PC-3 (cell line): Measurements from ENCODE around the gene PGBD5. TPM values are rescaled to one million over a fixed set of nuclear protein-coding genes. Genes with fewer than 3 reads are reported as not detected.

Source experiments
- ATAC-seq: fragments of 200-7000 bp; cut with Tn5 transposase; 2 replicates; pipeline ENCODE4 v1.9.1; 2020; ENCODE audit warnings: mild to moderate bottlenecking, moderate library complexity
- BruUV-seq: library from RNA; stranded (reverse); fragments of 400-500 nt; replicated peaks from 2 replicates; lab custom pipeline; 2021; lab: Mats Ljungman, UMichigan
- CTCF ChIA-PET: fragments of 300-600 bp; sonication (Branson Sonifier 250); formaldehyde crosslinking; loops from one replicate; lab custom pipeline; 2022; ENCODE audit warnings: antibody characterized with exemption; lab: Charles Lee
- POLR2A ChIA-PET: fragments of 300-600 bp; sonication (Branson Sonifier 250); formaldehyde crosslinking; loops from one replicate; lab custom pipeline; 2022; ENCODE audit warnings: antibody characterized with exemption; ENCODE audit not compliant: unreplicated experiment; lab: Charles Lee
- DNase-seq: peaks from one replicate; pipeline ENCODE4 v3.0.0-alpha.2; 2015
- H2AFZ ChIP-seq: fragments of 300-600 bp; sonication (generic); 2 replicates; pipeline ENCODE4 v1.6.0; 2016; ENCODE audit warnings: antibody characterized with exemption, low read length
- H3F3A ChIP-seq: fragments of 300-600 bp; sonication (generic); one replicate; pipeline ENCODE4 v1.6.0; 2017; ENCODE audit warnings: antibody characterized with exemption, low read length, control low read depth, mild to moderate bottlenecking; ENCODE audit not compliant: unreplicated experiment
- H3K27ac ChIP-seq: fragments of 300-600 bp; sonication (generic); 2 replicates; pipeline ENCODE4 v1.5.1; 2016; ENCODE audit warnings: mild to moderate bottlenecking, low read length
- H3K27me3 ChIP-seq: fragments of 300-600 bp; sonication (generic); 2 replicates; pipeline ENCODE4 v1.6.1; 2016; ENCODE audit warnings: low read length, mixed read lengths
- H3K36me3 ChIP-seq: fragments of 300-600 bp; sonication (generic); 2 replicates; pipeline ENCODE4 v1.6.1; 2016; ENCODE audit warnings: low read depth, mixed run types, low read length, mixed read lengths
- H3K4me1 ChIP-seq: fragments of 300-600 bp; sonication (generic); 2 replicates; pipeline ENCODE4 v1.5.1; 2016; ENCODE audit warnings: low read length; ENCODE audit not compliant: insufficient read depth
- H3K4me2 ChIP-seq: fragments of 300-600 bp; sonication (generic); 2 replicates; pipeline ENCODE4 v1.6.0; 2016; ENCODE audit warnings: low read length
- H3K4me3 ChIP-seq: fragments of 300-600 bp; sonication (generic); 2 replicates; pipeline ENCODE4 v1.5.1; 2016; ENCODE audit warnings: mild to moderate bottlenecking, low read length, mixed read lengths
- H3K79me2 ChIP-seq: fragments of 300-600 bp; sonication (generic); 2 replicates; pipeline ENCODE4 v1.6.1; 2017; ENCODE audit warnings: low read length, mixed read lengths
- H3K9ac ChIP-seq: fragments of 300-600 bp; sonication (generic); 2 replicates; pipeline ENCODE4 v1.6.0; 2016; ENCODE audit warnings: mild to moderate bottlenecking, low read length
- H3K9me2 ChIP-seq: fragments of 300-600 bp; sonication (generic); replicated peaks from 2 replicates; pipeline ENCODE4 v1.6.1; 2016; ENCODE audit warnings: mixed run types, low read length, mixed read lengths
- H3K9me3 ChIP-seq: fragments of 300-600 bp; sonication (generic); 2 replicates; pipeline ENCODE4 v1.6.1; 2016; ENCODE audit warnings: low read length, mixed read lengths
- H4K20me1 ChIP-seq: fragments of 300-600 bp; sonication (generic); 2 replicates; pipeline ENCODE4 v1.6.1; 2016; ENCODE audit warnings: low read length, mixed read lengths
- EZH2 ChIP-seq: fragments of 300-600 bp; sonication (generic); IDR thresholded peaks from one replicate; pipeline ENCODE4 v1.6.1; 2017; ENCODE audit warnings: antibody characterized with exemption, mild to moderate bottlenecking, low read length; ENCODE audit not compliant: unreplicated experiment
- EZH2phosphoT487 ChIP-seq: fragments of 300-600 bp; sonication (generic); IDR thresholded peaks from 2 replicates; pipeline ENCODE4 v1.6.1; 2018; ENCODE audit warnings: mild to moderate bottlenecking, antibody characterized with exemption, low read length, borderline replicate concordance
- intact Hi-C: fragments of 100-400 bp; cut with micrococcal nuclease; formaldehyde crosslinking; loops from 2 replicates; pipeline ENCODE4 v1.9.0; 2023
- total RNA-seq: library from RNA; depleted of rRNA; stranded (reverse); fragments of >200 nt; gene quantifications from 2 replicates; pipeline ENCODE4 v1.2.3, GENCODE V29; 2014
- TF ChIP-seq, protein P1 (sequence below): fragments of 300-600 bp; sonication (generic); conservative IDR thresholded peaks from 2 replicates; pipeline ENCODE4 v1.5.1; 2017; ENCODE audit warnings: antibody characterized with exemption, low read depth, mild to moderate bottlenecking, low read length

PGBD5 gene
- total RNA-seq, 1 experiment from 2014 or later: under 0.01 TPM

DNA sequence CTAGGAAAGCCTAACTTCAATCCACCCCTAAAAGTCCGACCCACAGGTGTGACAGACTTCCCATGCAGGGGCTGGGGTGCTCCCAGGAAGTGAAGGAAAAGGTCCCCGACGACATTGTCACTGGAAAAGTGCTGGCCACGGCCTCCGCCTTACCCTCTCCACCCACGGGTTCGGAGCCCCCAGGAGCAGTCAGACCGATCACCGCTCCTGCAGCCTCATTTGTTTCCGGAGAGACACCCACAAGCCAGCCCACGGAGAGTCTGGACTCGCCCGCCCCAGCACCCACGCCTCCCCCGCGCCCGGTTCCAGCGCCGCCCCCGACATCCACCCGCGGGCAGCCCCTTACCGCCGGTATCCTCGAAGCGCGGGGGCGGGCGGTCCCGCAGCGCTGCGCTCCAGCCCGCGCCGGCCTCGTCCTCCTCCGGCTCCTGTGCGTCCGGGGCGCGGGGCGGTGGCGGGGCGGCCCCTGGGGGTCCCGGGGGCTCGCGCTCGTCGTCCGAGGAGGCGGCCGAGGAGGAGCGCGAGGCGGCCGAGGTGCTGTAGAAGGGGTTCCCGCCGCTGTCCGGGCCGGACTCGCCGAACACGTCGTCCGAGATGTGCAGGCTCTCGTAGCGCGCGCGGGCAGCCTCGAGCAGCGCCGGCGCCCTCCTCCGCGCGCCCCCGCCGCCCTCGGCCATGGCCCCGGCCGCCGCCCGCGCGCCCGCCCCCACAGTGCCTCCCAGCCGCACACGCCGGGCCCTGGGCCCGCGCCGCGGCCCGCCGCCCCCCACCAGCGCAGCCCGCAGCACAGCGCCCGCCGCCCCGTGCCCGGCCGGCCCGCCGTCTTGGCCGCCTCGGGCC lies 660 bp downstream of the PGBD5 start:
- H3K27ac ChIP-seq: no peak overlapping the region
- DNase-seq: no peak
- no peak overlapping the region for H3K4me3 ChIP-seq
- H3K4me1 ChIP-seq: no peaks in the 10 kb centered on the region
- no peak overlapping the region for H3K9ac ChIP-seq
- CTCF ChIA-PET: no interaction called here
- intact Hi-C loops: no loop called here
- no peaks in the 10 kb centered on the region for H3F3A ChIP-seq
- H4K20me1 ChIP-seq: no peaks in the 10 kb centered on the region
- no peak overlapping the region for H2AFZ ChIP-seq
- H3K36me3 ChIP-seq: no peaks in the 10 kb centered on the region
- no peaks in the 10 kb centered on the region for H3K9me3 ChIP-seq
- H3K27me3 ChIP-seq: peaks cover 88% of the 10 kb centered on the region
- H3K4me2 ChIP-seq: no peak overlapping the region
- H3K9me2 ChIP-seq: no peaks in the 10 kb centered on the region
- ATAC-seq: peak; percentile 4; the same call in 1 of the 2 replicates
- TF ChIP-seq, protein P1, sequence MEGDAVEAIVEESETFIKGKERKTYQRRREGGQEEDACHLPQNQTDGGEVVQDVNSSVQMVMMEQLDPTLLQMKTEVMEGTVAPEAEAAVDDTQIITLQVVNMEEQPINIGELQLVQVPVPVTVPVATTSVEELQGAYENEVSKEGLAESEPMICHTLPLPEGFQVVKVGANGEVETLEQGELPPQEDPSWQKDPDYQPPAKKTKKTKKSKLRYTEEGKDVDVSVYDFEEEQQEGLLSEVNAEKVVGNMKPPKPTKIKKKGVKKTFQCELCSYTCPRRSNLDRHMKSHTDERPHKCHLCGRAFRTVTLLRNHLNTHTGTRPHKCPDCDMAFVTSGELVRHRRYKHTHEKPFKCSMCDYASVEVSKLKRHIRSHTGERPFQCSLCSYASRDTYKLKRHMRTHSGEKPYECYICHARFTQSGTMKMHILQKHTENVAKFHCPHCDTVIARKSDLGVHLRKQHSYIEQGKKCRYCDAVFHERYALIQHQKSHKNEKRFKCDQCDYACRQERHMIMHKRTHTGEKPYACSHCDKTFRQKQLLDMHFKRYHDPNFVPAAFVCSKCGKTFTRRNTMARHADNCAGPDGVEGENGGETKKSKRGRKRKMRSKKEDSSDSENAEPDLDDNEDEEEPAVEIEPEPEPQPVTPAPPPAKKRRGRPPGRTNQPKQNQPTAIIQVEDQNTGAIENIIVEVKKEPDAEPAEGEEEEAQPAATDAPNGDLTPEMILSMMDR: no peak
- TF ChIP-seq EZH2phosphoT487 (peak; percentile 87), EZH2 (peak; percentile 99)
- POLR2A ChIA-PET: no interaction called here
- no peaks in the 10 kb centered on the region for H3K79me2 ChIP-seq
- no TSS peak for BruUV-seq

DNA sequence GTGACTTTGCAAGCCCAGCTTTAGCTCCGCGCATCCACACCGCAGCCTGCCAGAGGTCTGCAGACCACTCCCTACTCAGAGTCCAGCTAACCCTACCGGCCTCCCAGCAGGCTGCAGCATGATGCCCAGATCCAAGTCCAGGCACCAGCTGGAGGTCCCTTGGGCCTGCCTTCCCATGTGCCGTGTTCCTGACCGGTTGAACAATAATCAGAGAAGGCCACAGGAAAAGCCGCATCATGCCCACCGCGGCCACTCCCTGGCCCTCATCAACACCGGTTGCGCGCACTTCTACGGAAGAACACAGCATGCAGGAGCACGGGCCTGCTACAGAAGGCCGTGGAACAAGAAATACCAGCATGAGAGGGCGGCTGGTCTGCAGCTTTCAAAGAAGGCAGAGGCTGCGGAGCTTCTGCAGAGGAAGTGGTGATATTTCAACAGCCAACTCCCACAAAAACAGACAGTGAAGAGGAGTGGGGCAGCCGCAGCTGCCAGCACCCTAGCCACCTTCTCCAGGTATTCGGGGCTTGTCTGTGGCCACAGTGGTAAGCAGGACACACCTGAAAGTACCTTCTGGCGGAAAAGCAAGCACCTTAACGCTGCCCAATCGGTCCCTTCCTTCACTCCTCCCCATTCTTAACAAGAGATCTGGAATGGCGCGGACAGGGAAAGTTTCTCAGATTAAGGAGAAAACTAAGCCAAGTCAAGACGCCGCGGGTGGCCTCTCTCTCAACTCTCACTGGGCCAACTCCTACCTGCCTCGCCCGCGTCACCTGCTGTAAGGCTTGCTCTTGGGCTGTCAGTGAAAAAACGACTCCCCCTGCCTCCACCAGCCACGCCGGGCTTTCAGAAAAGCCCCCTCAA lies 1.5 kb downstream of the PGBD5 start:
- POLR2A ChIA-PET: no interaction called here
- BruUV-seq: no TSS peak

DNA sequence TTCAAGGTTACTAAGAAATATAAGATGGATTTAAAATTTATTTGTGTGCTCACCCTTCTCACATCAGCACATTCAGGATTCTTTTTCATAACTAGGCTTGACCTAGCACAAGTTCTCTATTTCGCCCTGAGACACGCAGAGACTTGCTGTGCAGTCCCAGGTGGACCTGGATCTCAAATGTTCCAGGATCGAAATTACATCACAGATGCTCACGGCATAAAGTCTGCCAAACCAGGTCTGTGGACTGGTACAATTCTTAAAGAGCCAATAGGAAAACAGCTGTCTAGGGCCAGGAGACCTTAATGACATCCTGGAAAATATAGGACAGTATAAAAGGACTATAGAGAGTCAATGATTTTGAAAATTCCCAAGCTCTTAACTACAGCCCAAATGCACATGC lies 2.2 kb downstream of the PGBD5 start:
- H2AFZ ChIP-seq: no peak overlapping the region
- no peak overlapping the region for H3K9ac ChIP-seq
- H3K36me3 ChIP-seq: no peaks in the 10 kb centered on the region
- H3K9me3 ChIP-seq: no peaks in the 10 kb centered on the region
- H3K9me2 ChIP-seq: no peaks in the 10 kb centered on the region
- DNase-seq (no peak), ATAC-seq (no peak)
- no peaks in the 10 kb centered on the region for H4K20me1 ChIP-seq
- no peak for TF ChIP-seq EZH2phosphoT487
- TF ChIP-seq EZH2: no peak
- TF ChIP-seq, protein P1: no peak
- ChIA-PET CTCF (no interaction called here), POLR2A (no interaction called here)
- H3K4me2 ChIP-seq: no peak overlapping the region
- H3K27ac ChIP-seq: no peak overlapping the region
- H3K27me3 ChIP-seq: peaks cover 89% of the 10 kb centered on the region
- BruUV-seq: no TSS peak
- no peaks in the 10 kb centered on the region for H3K4me1 ChIP-seq
- H3F3A ChIP-seq: no peaks in the 10 kb centered on the region
- H3K4me3 ChIP-seq: no peak overlapping the region
- intact Hi-C loops: no loop called here
- no peaks in the 10 kb centered on the region for H3K79me2 ChIP-seq

More for the DNA sequence above, 1.5 kb downstream of the PGBD5 start:
- no peak for ATAC-seq
- intact Hi-C loops: no loop called here
- H3F3A ChIP-seq: no peaks in the 10 kb centered on the region
- no peaks in the 10 kb centered on the region for H3K36me3 ChIP-seq
- H3K4me1 ChIP-seq: no peaks in the 10 kb centered on the region
- H3K27me3 ChIP-seq: peaks cover 88% of the 10 kb centered on the region
- no peak overlapping the region for H3K27ac ChIP-seq
- no peaks in the 10 kb centered on the region for H3K9me3 ChIP-seq
- TF ChIP-seq EZH2phosphoT487: no peak; the same call in 1 of the 2 replicates
- TF ChIP-seq EZH2: peak; percentile 21
- no peak for DNase-seq
- H3K79me2 ChIP-seq: no peaks in the 10 kb centered on the region
- no peak overlapping the region for H3K4me3 ChIP-seq
- H3K9me2 ChIP-seq: no peaks in the 10 kb centered on the region
- H3K4me2 ChIP-seq: no peak overlapping the region
- H2AFZ ChIP-seq: no peak overlapping the region
- no peak overlapping the region for H3K9ac ChIP-seq
- no peaks in the 10 kb centered on the region for H4K20me1 ChIP-seq
- CTCF ChIA-PET: no interaction called here
